Stimulated activated CD8-positive, alpha-beta memory T cell treated with anti-CD3 and anti-CD28 coated beads, Interleukin-12 subunit alpha, Interleukin-12 subunit beta, amount 100 ng/mL, for 1 hour (primary cell): ENCODE measurements around the gene LARP6.
"Not testable (repeated sequence)": the region's sequence is repeated elsewhere in the genome, so short reads cannot be mapped to it uniquely, and the experiment has no call there.

Experiments used
- DNase-seq: peaks from one replicate; pipeline ENCODE4 v3.0.0-alpha.2; 2020; ENCODE audit warnings: low read depth

The LARP6 gene

GRCh38 chr15:70858614-70859321, 4.8 kb upstream of the LARP6 start:
- DNase-seq = not testable (repeated sequence)

GRCh38 chr15:70857562-70858285, 3.8 kb upstream of the LARP6 start:
- DNase-seq = no peak

- DNase-seq = no peak
These were observed 3.1 kb upstream of the LARP6 start for GRCh38 chr15:70856884-70857561.

- no peak for DNase-seq
These were observed 2.4 kb upstream of the LARP6 start for GRCh38 chr15:70856177-70856883.

- no peak for DNase-seq
These were observed 1.8 kb upstream of the LARP6 start for GRCh38 chr15:70855764-70856163.

- no peak for DNase-seq
These were observed 664 bp upstream of the LARP6 start for GRCh38 chr15:70854666-70854976.

GRCh38 chr15:70853318-70853972, 512 bp downstream of the LARP6 start:
- DNase-seq = no peak

- DNase-seq = no peak
These were observed 1.2 kb downstream of the LARP6 start for GRCh38 chr15:70852501-70853317.

GRCh38 chr15:70851889-70852288, 2.1 kb downstream of the LARP6 start:
- DNase-seq = no peak

GRCh38 chr15:70845602-70846360, 8.2 kb downstream of the LARP6 start:
- no peak for DNase-seq

- DNase-seq = no peak
These were observed 16.5 kb downstream of the LARP6 start for GRCh38 chr15:70837476-70837875.

GRCh38 chr15:70835841-70836240, 18.1 kb downstream of the LARP6 start:
- DNase-seq = no peak

- no peak for DNase-seq
These were observed 18.5 kb downstream of the LARP6 start for GRCh38 chr15:70835415-70835814.

GRCh38 chr15:70834999-70835398, 19.0 kb downstream of the LARP6 start:
- DNase-seq = no peak

GRCh38 chr15:70833861-70834765, 19.8 kb downstream of the LARP6 start:
- no peak for DNase-seq

GRCh38 chr15:70833422-70833821, 20.5 kb downstream of the LARP6 start:
- no peak for DNase-seq

GRCh38 chr15:70832176-70832575, 21.8 kb downstream of the LARP6 start:
- no peak for DNase-seq

GRCh38 chr15:70831094-70831911, 22.7 kb downstream of the LARP6 start:
- no peak for DNase-seq

GRCh38 chr15:70830615-70831014, 23.3 kb downstream of the LARP6 start:
- DNase-seq = no peak
